Cardiac fibroblast (primary cell): ENCODE data around the gene PSEN2.

Experiments used
- DNase-seq, 2 donors: peaks; one replicate each; pipeline versions ENCODE4 v3.0.0 to v3.0.0-alpha.2; 2010; ENCODE audit warnings: low read depth in 2 of 2
- H3K4me3 ChIP-seq, 2 donors: replicated peaks in 1 of 2; 1 replicate in 1 of 2; 2 replicates in 1 of 2; pipeline ENCODE4 v1.5.1; 2011; ENCODE audit warnings: low read depth in 2 of 2, low read length in 2 of 2, mild to moderate bottlenecking in 2 of 2, moderate library complexity in 1 of 2
- CTCF ChIP-seq: IDR thresholded peaks from one replicate; pipeline ENCODE4 v1.5.1; 2011; ENCODE audit warnings: low read depth, mild to moderate bottlenecking, low read length, inconsistent platforms

The PSEN2 gene

GRCh38 chr1:226942392-226942791 lies 72.0 kb downstream of the PSEN2 start:
- DNase-seq, result no peak
- TF ChIP-seq CTCF, result no peak
- no peak overlapping the region for H3K4me3 ChIP-seq

GRCh38 chr1:226943156-226943555 lies 72.7 kb downstream of the PSEN2 start:
- DNase-seq, result no peak
- no peak for TF ChIP-seq CTCF
- H3K4me3 ChIP-seq, result no peak overlapping the region

GRCh38 chr1:226943927-226944326 lies 73.5 kb downstream of the PSEN2 start:
- H3K4me3 ChIP-seq, result no peak overlapping the region
- TF ChIP-seq CTCF, result no peak
- no peak for DNase-seq

GRCh38 chr1:226945106-226945857 lies 74.9 kb downstream of the PSEN2 start:
- no peak overlapping the region for H3K4me3 ChIP-seq
- TF ChIP-seq CTCF, result no peak
- no peak for DNase-seq
